Stimulated activated CD4-positive, alpha-beta T cell treated with anti-CD3 and anti-CD28 coated beads, Interleukin-15, amount 100 ng/mL, for 48 hours (primary cell): ENCODE measurements around the gene DDTL.
"Not testable (repeated sequence)": the region's sequence is repeated elsewhere in the genome, so short reads cannot be mapped to it uniquely, and the experiment has no call there.

ENCODE experiments used
- DNase-seq, 2 donors: peaks; one replicate each; pipeline ENCODE4 v3.0.0-alpha.2; 2020; ENCODE audit warnings: low read depth in 2 of 2

Gene DDTL

DNA sequence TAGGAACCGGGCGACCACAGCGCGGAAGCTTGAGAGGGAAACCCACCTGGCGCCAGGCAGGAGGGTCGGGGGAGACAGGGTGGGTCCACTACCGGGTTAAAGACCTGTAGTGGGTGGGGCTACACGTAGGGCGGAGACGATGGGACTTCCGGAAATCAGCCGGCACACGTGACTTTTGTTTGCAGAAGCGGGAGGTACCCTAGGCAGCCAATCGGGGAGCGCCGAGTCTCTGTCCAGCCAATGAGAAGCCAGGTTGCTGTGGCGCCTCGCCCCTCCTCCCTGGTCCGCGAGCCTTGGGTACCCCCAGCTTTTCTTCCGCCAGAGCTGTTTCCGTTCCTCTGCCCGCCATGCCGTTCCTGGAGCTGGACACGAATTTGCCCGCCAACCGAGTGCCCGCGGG lies at the start of gene DDTL:
DDTL (plus strand) TSS at position 321 of the 400 bp plus-strand sequence; CDS start at position 348, 27 bp downstream.
- not testable (repeated sequence) for DNase-seq

- DNase-seq = not testable (repeated sequence)
These were observed 46.4 kb upstream of the DDTL start for GRCh38 chr22:23920267-23920611.

DNA sequence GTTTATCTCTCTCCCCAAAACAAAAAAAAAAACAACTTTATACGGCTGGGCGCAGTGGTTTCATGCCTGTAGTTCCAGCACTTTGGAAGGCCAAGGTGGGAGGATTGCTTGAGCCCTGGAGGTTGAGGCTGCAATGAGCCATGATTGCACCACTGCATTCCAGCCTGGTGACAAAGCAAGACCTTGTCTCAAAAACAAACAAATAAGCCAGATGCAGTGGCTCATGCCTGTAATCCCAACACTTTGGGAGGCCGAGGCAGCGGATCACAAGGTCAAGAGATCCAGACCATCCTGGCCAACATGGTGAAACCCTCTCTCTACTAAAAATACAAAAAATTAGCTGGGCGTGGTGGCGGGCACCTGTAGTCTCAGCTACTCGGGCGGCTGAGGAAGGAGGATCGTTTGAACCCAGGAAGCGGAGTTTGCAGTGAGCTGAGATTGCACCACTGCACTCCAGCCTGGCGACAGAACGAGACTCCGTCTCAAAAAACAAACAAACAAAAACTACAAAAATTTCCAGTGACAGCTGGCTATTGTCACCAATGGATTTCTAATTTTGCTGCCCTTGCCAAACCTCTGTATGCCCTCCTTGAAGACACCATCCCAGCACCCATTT lies 45.0 kb upstream of the DDTL start:
- DNase-seq = not testable (repeated sequence)

DNA sequence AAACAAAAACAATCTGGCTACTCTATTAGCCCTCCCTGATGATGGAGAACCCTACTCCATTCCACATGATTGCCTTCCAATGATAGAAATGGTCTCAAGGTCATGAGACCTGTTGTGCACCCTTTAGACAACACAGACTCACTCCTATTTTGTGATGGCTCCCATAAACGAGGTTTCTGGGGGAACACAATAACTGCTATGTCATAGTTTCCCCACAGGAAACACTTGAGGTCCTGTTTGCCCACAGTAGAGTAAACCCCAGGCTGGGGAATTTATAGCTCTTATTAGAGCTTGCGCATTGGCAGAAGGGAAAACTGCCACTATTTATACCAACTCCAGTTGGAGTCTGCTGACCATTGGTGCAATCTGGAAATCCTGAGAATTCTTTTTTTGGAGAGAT lies 43.8 kb upstream of the DDTL start:
- DNase-seq = no peak

- no peak for DNase-seq
These were observed 41.6 kb upstream of the DDTL start for GRCh38 chr22:23925020-23925606.

- no peak for DNase-seq
These were observed 40.1 kb upstream of the DDTL start for GRCh38 chr22:23926561-23926960.

GRCh38 chr22:23938328-23939016 lies 28.2 kb upstream of the DDTL start:
- no peak for DNase-seq

DNA sequence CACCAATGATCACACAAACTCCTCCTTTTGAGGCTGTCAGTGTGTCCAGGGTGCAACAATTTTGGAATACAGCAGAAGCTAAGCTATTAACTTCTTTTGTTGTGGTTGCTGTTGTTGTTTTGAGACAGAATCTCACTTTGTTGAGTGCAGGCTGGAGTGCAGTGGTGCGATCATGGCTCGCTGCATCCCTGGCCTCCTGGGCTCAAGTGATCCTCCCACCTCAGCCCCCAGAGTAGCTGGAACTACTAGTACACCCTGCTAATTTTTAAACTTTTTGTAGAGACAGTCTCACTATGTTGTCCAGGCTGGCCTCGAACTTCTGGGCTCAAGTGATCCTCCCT lies 27.7 kb upstream of the DDTL start:
- no peak for DNase-seq

- DNase-seq = not testable (repeated sequence)
These were observed 26.5 kb upstream of the DDTL start for GRCh38 chr22:23940166-23940565.

GRCh38 chr22:23947391-23947790 lies 19.3 kb upstream of the DDTL start:
- DNase-seq = not testable (repeated sequence)

DNA sequence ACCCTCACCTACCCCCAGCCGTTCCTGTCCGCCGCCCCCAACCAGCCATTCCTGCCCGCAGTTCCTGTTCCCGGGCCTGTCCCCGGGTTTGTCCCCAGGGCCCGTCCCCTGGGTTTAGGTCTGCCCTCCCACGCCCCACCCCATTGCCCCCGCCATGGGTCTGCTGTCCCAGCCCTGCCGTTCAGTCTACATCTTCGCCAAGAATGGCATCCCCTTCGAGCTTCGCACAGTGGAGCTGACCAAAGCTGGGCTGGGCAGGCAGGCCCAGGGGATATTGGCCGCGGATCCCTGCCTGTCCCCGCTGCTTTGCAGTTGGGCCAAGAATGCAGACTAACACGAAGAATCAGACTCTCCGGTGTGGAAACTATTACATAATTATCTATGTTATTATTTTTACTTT lies 16.9 kb upstream of the DDTL start:
- not testable (repeated sequence) for DNase-seq

GRCh38 chr22:23951383-23951782 lies 15.3 kb upstream of the DDTL start:
- not testable (repeated sequence) for DNase-seq

DNA sequence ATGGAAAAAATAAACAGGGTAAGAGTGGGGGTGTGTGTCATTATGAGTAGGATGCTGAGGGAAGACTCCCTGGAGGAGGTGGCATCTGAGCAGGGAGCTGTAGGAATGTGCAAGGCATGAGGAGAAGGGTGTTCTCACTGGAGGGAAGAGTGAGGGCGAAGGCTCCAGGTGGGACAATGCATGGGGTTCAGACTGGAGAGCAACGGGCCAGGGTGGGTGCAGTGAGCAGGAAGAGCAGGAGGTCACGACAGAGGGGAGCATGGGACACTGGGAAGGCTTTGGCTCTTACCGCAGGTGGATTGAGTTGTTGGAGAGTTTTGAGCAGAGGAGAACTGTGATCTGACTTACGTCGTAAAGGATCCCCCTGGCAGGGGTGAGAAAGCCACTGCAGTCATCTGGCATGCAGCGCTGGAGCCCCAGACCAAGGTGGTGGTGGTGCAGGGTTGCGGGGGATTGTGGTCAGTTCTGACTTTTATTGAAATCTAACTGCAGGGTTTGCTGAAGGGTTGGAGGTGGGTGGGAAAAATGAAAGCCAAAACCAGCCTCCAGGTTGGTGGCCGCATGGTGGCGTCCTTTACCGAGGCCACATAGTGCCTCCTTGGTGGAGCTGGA lies 13.8 kb upstream of the DDTL start:
- DNase-seq = not testable (repeated sequence)

- DNase-seq = not testable (repeated sequence)
These were observed 13.2 kb upstream of the DDTL start for GRCh38 chr22:23953485-23953884.

DNA sequence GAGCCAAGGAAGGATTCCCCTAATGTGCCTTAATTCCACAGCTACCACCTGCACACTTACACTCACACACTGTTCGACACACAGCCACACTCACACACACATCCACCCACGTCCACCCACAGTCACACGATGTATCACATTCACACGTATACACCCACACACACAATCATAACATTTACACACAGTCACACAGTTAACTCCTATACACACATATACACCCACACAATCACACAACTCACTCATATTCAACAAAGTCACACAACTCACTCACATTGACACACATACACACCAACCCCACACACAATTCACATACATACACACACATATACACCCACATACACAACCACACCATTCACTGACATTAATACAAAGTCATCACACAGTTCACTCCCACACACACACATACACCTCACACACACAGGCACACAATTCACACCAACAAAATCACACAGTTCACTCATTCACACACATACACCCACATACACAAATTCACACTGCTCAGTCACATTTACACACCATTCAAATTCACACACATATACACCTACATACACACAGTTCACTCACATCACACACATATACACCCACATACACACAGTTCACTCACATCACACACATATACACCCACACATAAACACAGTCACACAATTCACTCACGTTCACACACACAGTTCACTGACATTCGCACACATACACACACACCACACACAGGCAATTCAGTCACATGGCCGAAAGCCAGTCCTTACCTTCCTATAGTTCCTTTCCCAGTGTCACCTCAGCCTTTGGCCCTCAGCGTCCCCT lies 12.3 kb upstream of the DDTL start:
- not testable (repeated sequence) for DNase-seq

- DNase-seq = not testable (repeated sequence)
These were observed 11.7 kb upstream of the DDTL start for GRCh38 chr22:23954991-23955305.

DNA sequence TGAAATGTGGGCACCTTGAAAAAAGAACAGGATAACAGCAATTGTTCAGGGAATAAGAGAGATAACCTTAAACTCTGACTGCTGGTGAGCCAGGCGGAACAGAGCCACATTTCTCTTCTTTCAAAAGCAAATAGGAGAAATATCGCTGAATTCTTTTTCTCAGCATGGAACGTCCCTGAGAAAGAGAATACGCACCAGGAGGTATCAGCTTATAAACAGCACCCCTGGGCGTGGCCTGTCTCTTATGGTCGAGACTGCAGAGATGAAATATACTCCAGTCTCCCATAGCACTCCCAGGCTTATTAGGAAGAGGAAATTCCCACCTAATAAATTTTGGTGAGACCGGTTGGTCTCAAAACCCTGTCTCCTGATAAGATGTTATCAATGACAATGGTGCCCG lies 10.8 kb upstream of the DDTL start:
- DNase-seq = not testable (repeated sequence)

DNA sequence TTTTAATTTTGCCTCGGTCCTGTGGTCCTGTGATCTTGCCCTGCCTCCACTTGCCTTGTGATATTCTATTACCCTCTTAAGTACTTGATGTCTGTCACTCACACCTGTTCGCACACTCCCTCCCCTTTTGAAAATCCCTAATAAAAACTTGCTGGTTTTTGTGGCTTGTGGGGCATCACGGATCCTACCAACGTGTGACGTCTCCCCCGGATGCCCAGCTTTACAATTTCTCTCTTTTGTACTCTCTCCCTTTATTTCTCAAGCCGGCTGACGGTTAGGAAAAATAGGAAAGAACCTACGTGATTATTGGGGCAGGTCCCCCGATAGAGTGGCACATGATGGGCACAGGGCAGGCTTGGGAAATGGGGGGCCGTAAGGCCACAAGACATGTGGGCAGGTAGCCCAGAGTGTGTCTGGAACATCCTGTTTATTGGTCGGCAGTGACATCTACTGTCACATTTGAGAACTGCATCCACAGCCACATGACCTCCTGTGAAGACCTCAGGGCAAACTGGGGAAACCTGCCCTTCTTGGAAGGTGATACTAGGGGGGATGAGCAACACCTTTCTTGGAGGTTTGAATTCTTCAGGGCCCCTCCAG lies 10.3 kb upstream of the DDTL start:
- DNase-seq = peak; percentile 41 to 68

GRCh38 chr22:23961084-23961771 lies 5.5 kb upstream of the DDTL start, which contains the start of gene GSTT2B:
TSS of gene GSTT2B (minus strand) at chr22:23961195. CDS start at chr22:23961131, 64 bp downstream.
- not testable (repeated sequence) for DNase-seq

DNA sequence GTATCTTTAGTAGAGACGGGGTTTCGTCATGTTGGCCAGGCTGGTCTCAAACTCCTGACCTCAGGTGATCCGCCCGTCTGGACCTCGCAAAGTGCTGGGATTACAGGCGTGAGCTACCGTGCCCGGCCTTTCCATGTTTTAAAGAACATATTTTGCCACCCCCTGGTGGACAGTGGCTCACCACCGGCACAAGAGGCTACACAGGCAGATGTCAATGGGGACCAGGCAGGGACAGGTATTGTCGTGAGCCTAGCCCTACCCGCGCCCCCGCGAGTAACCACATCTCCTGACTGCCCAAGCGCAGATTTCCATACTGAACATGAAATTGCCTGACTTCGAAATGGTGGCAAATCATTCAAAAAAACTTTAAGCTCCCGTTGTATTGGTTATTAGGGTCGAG lies 594 bp upstream of the DDTL start:
- not testable (repeated sequence) for DNase-seq

- DNase-seq = no peak
These were observed 2.4 kb downstream of the DDTL start for GRCh38 chr22:23969071-23969470.
